HG03432 (cell line): ENCODE measurements around the gene NRXN3.

Experiments
- ATAC-seq: cut with Tn5 transposase; IDR thresholded peaks from one replicate; pipeline ENCODE4 v1.9.1; 2021; ENCODE audit warnings: mild to moderate bottlenecking, moderate library complexity; ENCODE audit not compliant: unreplicated experiment

NRXN3 gene

GRCh38 chr14:79543967-79544697, 1374.0 kb downstream of the NRXN3 start:
- no peak for ATAC-seq

- no peak for ATAC-seq
Observed at GRCh38 chr14:79544698-79545070, 1374.5 kb downstream of the NRXN3 start.

- ATAC-seq = no peak
Observed at GRCh38 chr14:79548836-79549235, 1378.7 kb downstream of the NRXN3 start.

GRCh38 chr14:79549515-79549914, 1379.3 kb downstream of the NRXN3 start:
- no peak for ATAC-seq

GRCh38 chr14:79551523-79551922, 1381.3 kb downstream of the NRXN3 start:
- no peak for ATAC-seq

- ATAC-seq = no peak
Observed at GRCh38 chr14:79552778-79553177, 1382.6 kb downstream of the NRXN3 start.

GRCh38 chr14:79554816-79555215, 1384.6 kb downstream of the NRXN3 start:
- no peak for ATAC-seq

- ATAC-seq = no peak
Observed at GRCh38 chr14:79555429-79555828, 1385.3 kb downstream of the NRXN3 start.

GRCh38 chr14:79557309-79557708, 1387.1 kb downstream of the NRXN3 start:
- ATAC-seq = no peak

- no peak for ATAC-seq
Observed at GRCh38 chr14:79562185-79562584, 1392.0 kb downstream of the NRXN3 start.

GRCh38 chr14:79564371-79564770, 1394.2 kb downstream of the NRXN3 start:
- no peak for ATAC-seq

GRCh38 chr14:79567306-79567705, 1397.1 kb downstream of the NRXN3 start:
- ATAC-seq = no peak

- no peak for ATAC-seq
Observed at GRCh38 chr14:79568594-79568993, 1398.4 kb downstream of the NRXN3 start.

- ATAC-seq = no peak
Observed at GRCh38 chr14:79569072-79569471, 1398.9 kb downstream of the NRXN3 start.

GRCh38 chr14:79570648-79571047, 1400.5 kb downstream of the NRXN3 start:
- ATAC-seq = no peak

GRCh38 chr14:79571366-79571765, 1401.2 kb downstream of the NRXN3 start:
- ATAC-seq = no peak

GRCh38 chr14:79573486-79573885, 1403.3 kb downstream of the NRXN3 start:
- ATAC-seq = no peak

- ATAC-seq = no peak
Observed at GRCh38 chr14:79575032-79575431, 1404.9 kb downstream of the NRXN3 start.

- ATAC-seq = no peak
Observed at GRCh38 chr14:79576424-79576823, 1406.3 kb downstream of the NRXN3 start.

GRCh38 chr14:79578470-79578869, 1408.3 kb downstream of the NRXN3 start:
- ATAC-seq = no peak

- no peak for ATAC-seq
Observed at GRCh38 chr14:79580414-79580813, 1410.2 kb downstream of the NRXN3 start.

- ATAC-seq = no peak
Observed at GRCh38 chr14:79580906-79581305, 1410.7 kb downstream of the NRXN3 start.

GRCh38 chr14:79581912-79582576, 1411.9 kb downstream of the NRXN3 start:
- no peak for ATAC-seq
